GM23338 (cell line): ENCODE data around the gene LIN54. TPM values are rescaled to one million over a fixed set of nuclear protein-coding genes. Genes with fewer than 3 reads are reported as not detected.

ENCODE experiments used
- ATAC-seq: fragments of 200-7000 bp; cut with Tn5 transposase; 3 replicates; pipeline ENCODE4 v1.9.1; 2020
- DNase-seq: peaks from one replicate; pipeline ENCODE4 v3.0.0-alpha.2; 2015; ENCODE audit warnings: low spot score
- H2AFZ ChIP-seq: fragments of 200-600 bp; sonication (generic); 2 replicates; pipeline ENCODE4 v1.8.0; 2016; ENCODE audit warnings: antibody characterized with exemption, mild to moderate bottlenecking, moderate library complexity
- H3F3A ChIP-seq: fragments of 200-600 bp; sonication (generic); replicated peaks from 2 replicates; pipeline ENCODE4 v1.8.0; 2017; ENCODE audit warnings: antibody characterized with exemption, mixed run types, low read depth
- H3K27ac ChIP-seq: fragments of 200-600 bp; sonication (generic); 2 replicates; pipeline ENCODE4 v1.6.1; 2016; ENCODE audit warnings: low read depth
- H3K27me3 ChIP-seq: fragments of 200-600 bp; sonication (generic); 2 replicates; pipeline ENCODE4 v1.8.0; 2016; ENCODE audit warnings: mild to moderate bottlenecking, mixed run types, moderate library complexity; ENCODE audit not compliant: insufficient read depth
- H3K36me3 ChIP-seq: fragments of 200-600 bp; sonication (generic); 2 replicates; pipeline ENCODE4 v1.8.0; 2016; ENCODE audit warnings: mild to moderate bottlenecking; ENCODE audit not compliant: insufficient read depth
- H3K4me1 ChIP-seq: fragments of 200-600 bp; sonication (generic); 2 replicates; pipeline ENCODE4 v1.8.0; 2016; ENCODE audit warnings: mild to moderate bottlenecking, moderate library complexity; ENCODE audit not compliant: insufficient read depth
- H3K4me2 ChIP-seq: fragments of 200-600 bp; sonication (generic); 2 replicates; pipeline ENCODE4 v1.7.1; 2017; ENCODE audit warnings: mixed run types
- H3K4me3 ChIP-seq: fragments of 200-600 bp; sonication (generic); 2 replicates; pipeline ENCODE4 v1.6.1; 2016; ENCODE audit warnings: mixed run types
- H3K79me2 ChIP-seq: fragments of 200-600 bp; sonication (generic); replicated peaks from 2 replicates; pipeline ENCODE4 v1.8.0; 2017; ENCODE audit warnings: mild to moderate bottlenecking; ENCODE audit not compliant: insufficient read depth
- H3K9me2 ChIP-seq: fragments of 200-600 bp; sonication (generic); 2 replicates; pipeline ENCODE4 v1.8.0; 2017; ENCODE audit not compliant: insufficient read depth
- H4K20me1 ChIP-seq: fragments of 200-600 bp; sonication (generic); replicated peaks from 2 replicates; pipeline ENCODE4 v1.8.0; 2017; ENCODE audit warnings: mild to moderate bottlenecking; ENCODE audit not compliant: insufficient read depth
- H3K27ac Mint-ChIP-seq: 2 replicates; pipeline ENCODE4 v1.8.0; 2020; ENCODE audit warnings: inconsistent platforms, mild to moderate bottlenecking, moderate library complexity, mixed read lengths
- H3K27me3 Mint-ChIP-seq: 3 replicates; pipeline ENCODE4 v1.8.0; 2022; ENCODE audit warnings: low read depth, mild to moderate bottlenecking, moderate library complexity, mixed read lengths, inconsistent platforms; ENCODE audit not compliant: insufficient read depth, poor library complexity
- H3K36me3 Mint-ChIP-seq: 3 replicates; pipeline ENCODE4 v1.8.0; 2021; ENCODE audit warnings: low read depth, mild to moderate bottlenecking, inconsistent platforms, moderate library complexity, mixed read lengths
- H3K4me1 Mint-ChIP-seq: 3 replicates; pipeline ENCODE4 v1.8.0; 2020; ENCODE audit warnings: mild to moderate bottlenecking, inconsistent platforms, mixed read lengths
- H3K4me3 Mint-ChIP-seq: 3 replicates; pipeline ENCODE4 v1.8.0; 2021; ENCODE audit warnings: moderate library complexity, mild to moderate bottlenecking, inconsistent platforms, mixed read lengths
- H3K9me3 Mint-ChIP-seq: 3 replicates; pipeline ENCODE4 v1.8.0; 2020; ENCODE audit warnings: moderate library complexity, mild to moderate bottlenecking, inconsistent platforms, mixed read lengths
- STAT1 ChIP-seq: IDR thresholded peaks from one replicate; pipeline ENCODE4 v1.6.1; 2016; ENCODE audit warnings: antibody characterized with exemption; ENCODE audit not compliant: unreplicated experiment
- polyA plus RNA-seq: library from polyadenylated mRNA; unstranded; fragments of >200 nt; fragmentation: Nextera tagmentation; extraction: Ambion mirVana; gene quantifications from 2 replicates; pipeline ENCODE4 v1.2.1, GENCODE V29; 2016
- total RNA-seq: library from RNA; depleted of rRNA; stranded (reverse); fragments of >200 nt; shearing (Covaris generic); gene quantifications from 2 replicates; pipeline ENCODE4 v1.2.3, GENCODE V29; 2014
- TF ChIP-seq, protein P1 (sequence below): IDR thresholded peaks from one replicate; pipeline ENCODE4 v1.6.1; 2018; ENCODE audit warnings: antibody characterized with exemption; ENCODE audit not compliant: unreplicated experiment
- TF ChIP-seq, protein P2 (sequence below): fragments of 250-450 bp; sonication (Bioruptor Pico); IDR thresholded peaks from 2 replicates; pipeline ENCODE4 v1.5.0; 2020; ENCODE audit warnings: mild to moderate bottlenecking, moderate library complexity

Gene LIN54
- total and polyA plus RNA-seq, 2 experiments from 2014 or later, result 4.0 to 11.2 TPM

DNA sequence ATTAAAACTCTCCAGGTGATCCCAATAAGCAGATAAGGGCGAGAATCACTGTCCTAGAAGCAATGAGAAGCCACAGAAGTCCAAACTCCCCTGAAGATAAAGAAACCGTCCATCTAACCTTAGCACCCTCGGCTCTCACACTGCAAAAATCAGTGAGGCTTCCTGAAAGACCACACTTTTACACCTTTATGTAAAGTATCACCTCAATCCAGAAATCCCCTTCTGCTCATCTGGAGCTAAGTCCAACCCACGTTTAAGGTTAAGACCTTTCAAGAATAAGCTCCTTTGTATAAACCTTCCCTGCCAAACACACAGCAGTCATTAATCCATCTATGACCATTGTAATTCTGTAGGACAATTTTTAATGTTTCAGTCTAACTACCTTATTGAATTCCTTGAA, 41.7 kb downstream of the LIN54 start:
- Mint-ChIP-seq H3K27me3 (peaks cover 4% of the 10 kb centered on the region), H3K4me3 (no peak overlapping the region), H3K9me3 (no peaks in the 10 kb centered on the region), H3K36me3 (no peaks in the 10 kb centered on the region), H3K27ac (no peak overlapping the region), H3K4me1 (no peaks in the 10 kb centered on the region)
- H3K79me2 ChIP-seq, result no peaks in the 10 kb centered on the region
- no peaks in the 10 kb centered on the region for H3K27me3 ChIP-seq
- TF ChIP-seq, protein P1, sequence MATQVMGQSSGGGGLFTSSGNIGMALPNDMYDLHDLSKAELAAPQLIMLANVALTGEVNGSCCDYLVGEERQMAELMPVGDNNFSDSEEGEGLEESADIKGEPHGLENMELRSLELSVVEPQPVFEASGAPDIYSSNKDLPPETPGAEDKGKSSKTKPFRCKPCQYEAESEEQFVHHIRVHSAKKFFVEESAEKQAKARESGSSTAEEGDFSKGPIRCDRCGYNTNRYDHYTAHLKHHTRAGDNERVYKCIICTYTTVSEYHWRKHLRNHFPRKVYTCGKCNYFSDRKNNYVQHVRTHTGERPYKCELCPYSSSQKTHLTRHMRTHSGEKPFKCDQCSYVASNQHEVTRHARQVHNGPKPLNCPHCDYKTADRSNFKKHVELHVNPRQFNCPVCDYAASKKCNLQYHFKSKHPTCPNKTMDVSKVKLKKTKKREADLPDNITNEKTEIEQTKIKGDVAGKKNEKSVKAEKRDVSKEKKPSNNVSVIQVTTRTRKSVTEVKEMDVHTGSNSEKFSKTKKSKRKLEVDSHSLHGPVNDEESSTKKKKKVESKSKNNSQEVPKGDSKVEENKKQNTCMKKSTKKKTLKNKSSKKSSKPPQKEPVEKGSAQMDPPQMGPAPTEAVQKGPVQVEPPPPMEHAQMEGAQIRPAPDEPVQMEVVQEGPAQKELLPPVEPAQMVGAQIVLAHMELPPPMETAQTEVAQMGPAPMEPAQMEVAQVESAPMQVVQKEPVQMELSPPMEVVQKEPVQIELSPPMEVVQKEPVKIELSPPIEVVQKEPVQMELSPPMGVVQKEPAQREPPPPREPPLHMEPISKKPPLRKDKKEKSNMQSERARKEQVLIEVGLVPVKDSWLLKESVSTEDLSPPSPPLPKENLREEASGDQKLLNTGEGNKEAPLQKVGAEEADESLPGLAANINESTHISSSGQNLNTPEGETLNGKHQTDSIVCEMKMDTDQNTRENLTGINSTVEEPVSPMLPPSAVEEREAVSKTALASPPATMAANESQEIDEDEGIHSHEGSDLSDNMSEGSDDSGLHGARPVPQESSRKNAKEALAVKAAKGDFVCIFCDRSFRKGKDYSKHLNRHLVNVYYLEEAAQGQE, result no peak
- TF ChIP-seq, protein P2, sequence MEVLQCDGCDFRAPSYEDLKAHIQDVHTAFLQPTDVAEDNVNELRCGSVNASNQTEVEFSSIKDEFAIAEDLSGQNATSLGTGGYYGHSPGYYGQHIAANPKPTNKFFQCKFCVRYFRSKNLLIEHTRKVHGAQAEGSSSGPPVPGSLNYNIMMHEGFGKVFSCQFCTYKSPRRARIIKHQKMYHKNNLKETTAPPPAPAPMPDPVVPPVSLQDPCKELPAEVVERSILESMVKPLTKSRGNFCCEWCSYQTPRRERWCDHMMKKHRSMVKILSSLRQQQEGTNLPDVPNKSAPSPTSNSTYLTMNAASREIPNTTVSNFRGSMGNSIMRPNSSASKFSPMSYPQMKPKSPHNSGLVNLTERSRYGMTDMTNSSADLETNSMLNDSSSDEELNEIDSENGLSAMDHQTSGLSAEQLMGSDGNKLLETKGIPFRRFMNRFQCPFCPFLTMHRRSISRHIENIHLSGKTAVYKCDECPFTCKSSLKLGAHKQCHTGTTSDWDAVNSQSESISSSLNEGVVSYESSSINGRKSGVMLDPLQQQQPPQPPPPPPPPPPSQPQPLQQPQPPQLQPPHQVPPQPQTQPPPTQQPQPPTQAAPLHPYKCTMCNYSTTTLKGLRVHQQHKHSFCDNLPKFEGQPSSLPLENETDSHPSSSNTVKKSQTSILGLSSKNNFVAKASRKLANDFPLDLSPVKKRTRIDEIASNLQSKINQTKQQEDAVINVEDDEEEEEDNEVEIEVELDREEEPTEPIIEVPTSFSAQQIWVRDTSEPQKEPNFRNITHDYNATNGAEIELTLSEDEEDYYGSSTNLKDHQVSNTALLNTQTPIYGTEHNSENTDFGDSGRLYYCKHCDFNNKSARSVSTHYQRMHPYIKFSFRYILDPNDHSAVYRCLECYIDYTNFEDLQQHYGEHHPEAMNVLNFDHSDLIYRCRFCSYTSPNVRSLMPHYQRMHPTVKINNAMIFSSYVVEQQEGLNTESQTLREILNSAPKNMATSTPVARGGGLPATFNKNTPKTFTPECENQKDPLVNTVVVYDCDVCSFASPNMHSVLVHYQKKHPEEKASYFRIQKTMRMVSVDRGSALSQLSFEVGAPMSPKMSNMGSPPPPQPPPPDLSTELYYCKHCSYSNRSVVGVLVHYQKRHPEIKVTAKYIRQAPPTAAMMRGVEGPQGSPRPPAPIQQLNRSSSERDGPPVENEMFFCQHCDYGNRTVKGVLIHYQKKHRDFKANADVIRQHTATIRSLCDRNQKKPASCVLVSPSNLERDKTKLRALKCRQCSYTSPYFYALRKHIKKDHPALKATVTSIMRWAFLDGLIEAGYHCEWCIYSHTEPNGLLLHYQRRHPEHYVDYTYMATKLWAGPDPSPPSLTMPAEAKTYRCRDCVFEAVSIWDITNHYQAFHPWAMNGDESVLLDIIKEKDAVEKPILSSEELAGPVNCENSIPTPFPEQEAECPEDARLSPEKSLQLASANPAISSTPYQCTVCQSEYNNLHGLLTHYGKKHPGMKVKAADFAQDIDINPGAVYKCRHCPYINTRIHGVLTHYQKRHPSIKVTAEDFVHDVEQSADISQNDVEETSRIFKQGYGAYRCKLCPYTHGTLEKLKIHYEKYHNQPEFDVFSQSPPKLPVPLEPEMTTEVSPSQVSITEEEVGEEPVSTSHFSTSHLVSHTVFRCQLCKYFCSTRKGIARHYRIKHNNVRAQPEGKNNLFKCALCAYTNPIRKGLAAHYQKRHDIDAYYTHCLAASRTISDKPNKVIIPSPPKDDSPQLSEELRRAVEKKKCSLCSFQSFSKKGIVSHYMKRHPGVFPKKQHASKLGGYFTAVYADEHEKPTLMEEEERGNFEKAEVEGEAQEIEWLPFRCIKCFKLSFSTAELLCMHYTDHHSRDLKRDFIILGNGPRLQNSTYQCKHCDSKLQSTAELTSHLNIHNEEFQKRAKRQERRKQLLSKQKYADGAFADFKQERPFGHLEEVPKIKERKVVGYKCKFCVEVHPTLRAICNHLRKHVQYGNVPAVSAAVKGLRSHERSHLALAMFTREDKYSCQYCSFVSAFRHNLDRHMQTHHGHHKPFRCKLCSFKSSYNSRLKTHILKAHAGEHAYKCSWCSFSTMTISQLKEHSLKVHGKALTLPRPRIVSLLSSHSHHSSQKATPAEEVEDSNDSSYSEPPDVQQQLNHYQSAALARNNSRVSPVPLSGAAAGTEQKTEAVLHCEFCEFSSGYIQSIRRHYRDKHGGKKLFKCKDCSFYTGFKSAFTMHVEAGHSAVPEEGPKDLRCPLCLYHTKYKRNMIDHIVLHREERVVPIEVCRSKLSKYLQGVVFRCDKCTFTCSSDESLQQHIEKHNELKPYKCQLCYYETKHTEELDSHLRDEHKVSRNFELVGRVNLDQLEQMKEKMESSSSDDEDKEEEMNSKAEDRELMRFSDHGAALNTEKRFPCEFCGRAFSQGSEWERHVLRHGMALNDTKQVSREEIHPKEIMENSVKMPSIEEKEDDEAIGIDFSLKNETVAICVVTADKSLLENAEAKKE (CRISPR knock-in tag), result no peak
- no peak for TF ChIP-seq STAT1
- no peak for ATAC-seq
- no peak overlapping the region for H3K27ac ChIP-seq
- H3K4me3 ChIP-seq, result no peak overlapping the region
- no peaks in the 10 kb centered on the region for H3K9me2 ChIP-seq
- H2AFZ ChIP-seq, result no peak overlapping the region
- DNase-seq, result no peak
- 0 out of 2 replicates have a peak, but pooled peaks cover 3% of the 10 kb centered on the region for H4K20me1 ChIP-seq
- no peaks in the 10 kb centered on the region for H3F3A ChIP-seq
- no peaks in the 10 kb centered on the region for H3K4me1 ChIP-seq
- H3K36me3 ChIP-seq, result no peaks in the 10 kb centered on the region
- no peak overlapping the region for H3K4me2 ChIP-seq
